HG02623 (cell line): ENCODE data around the gene TAS2R43.
"Not testable (repeated sequence)": the region's sequence is repeated elsewhere in the genome, so short reads cannot be mapped to it uniquely, and the experiment has no call there.

Source experiments
- ATAC-seq: cut with Tn5 transposase; IDR thresholded peaks from one replicate; pipeline ENCODE4 v1.9.1; 2021; ENCODE audit warnings: moderate library complexity; ENCODE audit not compliant: unreplicated experiment

TAS2R43 gene, protein sequence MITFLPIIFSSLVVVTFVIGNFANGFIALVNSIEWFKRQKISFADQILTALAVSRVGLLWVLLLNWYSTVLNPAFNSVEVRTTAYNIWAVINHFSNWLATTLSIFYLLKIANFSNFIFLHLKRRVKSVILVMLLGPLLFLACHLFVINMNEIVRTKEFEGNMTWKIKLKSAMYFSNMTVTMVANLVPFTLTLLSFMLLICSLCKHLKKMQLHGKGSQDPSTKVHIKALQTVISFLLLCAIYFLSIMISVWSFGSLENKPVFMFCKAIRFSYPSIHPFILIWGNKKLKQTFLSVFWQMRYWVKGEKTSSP

DNA sequence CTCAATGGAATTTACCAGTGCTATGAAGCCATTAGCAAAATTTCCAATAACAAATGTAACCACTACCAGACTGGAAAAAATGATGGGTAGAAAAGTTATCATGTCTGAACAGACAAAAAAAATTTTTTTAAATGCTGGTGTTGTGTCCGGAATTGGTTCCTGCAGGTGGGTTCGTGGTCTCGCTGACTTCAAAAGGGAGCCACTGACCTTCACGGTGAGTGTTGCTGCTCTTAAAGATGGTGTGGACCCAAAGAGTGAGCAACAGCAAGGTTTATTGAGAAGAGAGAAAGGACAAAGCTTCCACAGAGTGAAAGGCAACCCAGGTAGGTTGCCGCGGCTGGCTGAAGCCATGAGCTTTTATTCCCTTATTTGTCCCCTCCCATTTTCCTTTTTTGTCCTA is at the start of gene TAS2R43:
Gene TAS2R43, minus strand, starts transcription at position 186 of the 400 bp plus-strand sequence. Its CDS starts 84 bp downstream, at position 102.
- no peak for ATAC-seq

GRCh38 chr12:11136075-11136474 is 44.0 kb upstream of the TAS2R43 start:
- ATAC-seq, result no peak

DNA sequence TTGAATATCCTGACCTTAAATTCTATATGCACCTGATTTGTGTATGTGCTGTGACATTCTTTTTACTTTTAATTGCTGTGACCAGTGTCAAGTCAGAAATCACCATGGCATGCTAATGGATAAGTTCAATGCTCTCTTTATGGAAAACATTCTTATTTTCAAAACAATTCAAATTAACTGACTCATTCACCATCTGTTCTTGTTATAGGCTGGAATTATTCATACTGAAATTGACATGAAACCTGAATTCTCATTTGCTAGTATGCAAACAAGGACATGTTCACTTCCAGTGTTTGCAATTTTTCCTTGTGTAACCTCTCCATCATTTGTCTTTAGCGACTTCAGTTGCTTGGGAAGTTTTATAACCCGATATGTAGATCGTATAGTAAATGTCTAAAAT is 42.2 kb upstream of the TAS2R43 start, which contains the start of gene TAS2R30:
Gene TAS2R30, minus strand, starts transcription at position 340 of the 400 bp plus-strand sequence. CDS start 400 bp downstream, outside the sequence.
- ATAC-seq, result no peak

DNA sequence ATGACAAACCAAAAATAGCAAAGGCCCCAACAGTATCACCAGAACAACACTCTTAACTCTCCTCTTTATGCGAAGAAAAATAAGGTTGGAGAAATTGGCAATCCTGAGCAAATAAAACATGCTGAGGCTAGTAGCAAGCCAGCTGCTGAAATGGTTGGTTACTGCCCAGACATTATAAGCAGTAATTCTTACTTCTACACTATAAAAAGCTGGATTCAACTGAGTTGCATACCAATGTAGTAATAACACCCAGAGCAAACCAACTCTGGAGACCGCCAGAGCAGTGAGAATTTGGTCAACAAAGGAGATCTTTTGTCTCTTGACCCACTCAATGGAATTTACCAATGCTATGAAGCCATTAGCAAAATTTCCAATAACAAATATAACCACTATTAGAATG is 41.7 kb upstream of the TAS2R43 start:
- no peak for ATAC-seq

- ATAC-seq, result no peak
These were observed 41.0 kb upstream of the TAS2R43 start for GRCh38 chr12:11133162-11133561.

DNA sequence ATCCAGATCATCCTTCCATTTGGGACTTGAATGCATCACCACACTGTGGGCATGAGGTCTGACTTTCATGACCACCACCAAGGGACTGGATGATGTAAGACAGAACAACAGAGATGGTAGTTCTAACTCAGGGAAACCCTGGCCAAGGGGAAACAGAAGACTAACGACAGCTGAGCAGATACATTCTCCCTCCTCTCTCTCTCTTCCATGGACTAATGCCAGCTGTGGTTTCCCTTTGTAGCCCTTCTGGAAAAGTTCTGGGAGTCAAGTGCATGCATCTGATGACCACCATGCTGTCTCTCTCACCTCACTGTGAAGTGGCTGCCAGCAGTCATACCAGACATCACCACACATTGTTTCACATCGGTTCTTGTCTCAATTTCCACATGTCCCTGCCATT is 38.9 kb upstream of the TAS2R43 start:
- no peak for ATAC-seq

GRCh38 chr12:11130382-11130781 is 38.3 kb upstream of the TAS2R43 start:
- ATAC-seq, result no peak

- not testable (repeated sequence) for ATAC-seq
These were observed 22.0 kb upstream of the TAS2R43 start for GRCh38 chr12:11114130-11114529.

DNA sequence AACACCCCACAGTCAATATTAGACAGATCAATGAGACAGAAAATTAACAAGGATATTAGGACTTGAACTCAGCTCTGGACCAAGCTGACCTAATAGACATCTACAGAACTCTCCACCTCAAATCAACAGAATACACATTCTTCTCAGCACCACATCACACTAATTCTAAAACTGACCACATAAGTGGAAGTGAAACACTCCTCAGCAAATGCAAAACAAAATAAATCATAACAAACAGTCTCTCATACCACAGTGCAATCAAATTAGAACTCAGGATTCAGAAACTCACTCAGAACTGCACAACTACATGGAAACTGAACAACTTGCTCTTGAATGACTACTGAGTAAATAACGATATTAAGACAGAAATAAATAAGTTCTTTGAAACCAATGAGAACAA is 19.1 kb upstream of the TAS2R43 start:
- ATAC-seq, result not testable (repeated sequence)

- no peak for ATAC-seq
These were observed 16.7 kb upstream of the TAS2R43 start for GRCh38 chr12:11108862-11109261.

GRCh38 chr12:11107719-11108118 is 15.6 kb upstream of the TAS2R43 start:
- ATAC-seq, result no peak

DNA sequence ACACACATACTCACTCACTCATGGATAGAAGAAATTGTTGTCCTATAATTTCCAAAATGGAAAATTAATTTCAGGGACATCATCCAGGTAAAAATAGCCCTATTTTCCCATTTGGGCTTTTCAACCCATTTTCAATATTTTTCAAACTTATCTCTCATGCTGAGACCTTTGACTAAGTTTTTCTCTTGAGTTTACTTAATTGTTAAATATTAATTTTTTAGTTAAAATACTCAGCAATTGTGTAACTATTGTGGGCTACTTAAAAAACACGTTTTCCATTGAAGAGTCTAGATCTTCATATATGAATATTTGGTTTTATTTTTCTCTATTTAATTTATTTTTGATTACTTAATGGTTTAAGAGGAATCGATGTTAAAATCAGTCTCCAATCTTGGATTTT is 14.2 kb upstream of the TAS2R43 start:
- ATAC-seq, result no peak

- ATAC-seq, result no peak
These were observed 13.4 kb upstream of the TAS2R43 start for GRCh38 chr12:11105546-11105945.

GRCh38 chr12:11094910-11095309 is 2.8 kb upstream of the TAS2R43 start:
- ATAC-seq, result not testable (repeated sequence)

GRCh38 chr12:11089246-11089645 is 2.9 kb downstream of the TAS2R43 start:
- no peak for ATAC-seq

DNA sequence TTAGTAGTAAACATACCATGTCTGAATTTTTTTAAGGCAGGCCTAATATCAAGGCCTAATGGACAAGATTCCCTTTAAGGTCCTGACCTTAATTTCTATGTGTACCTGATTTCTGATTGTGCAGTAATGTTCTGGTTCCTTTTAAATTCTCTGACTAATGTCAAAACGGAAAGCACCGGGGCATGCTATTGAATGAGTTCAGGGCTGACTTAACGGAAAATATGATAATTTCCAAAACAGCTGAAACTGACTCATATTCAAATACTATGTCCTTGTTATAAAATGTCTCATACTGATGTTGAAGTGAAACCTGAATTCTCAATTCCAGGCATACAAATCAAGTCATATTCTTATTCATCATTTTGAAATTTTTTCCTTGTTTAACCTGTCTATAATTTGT is 6.7 kb downstream of the TAS2R43 start:
- no peak for ATAC-seq

DNA sequence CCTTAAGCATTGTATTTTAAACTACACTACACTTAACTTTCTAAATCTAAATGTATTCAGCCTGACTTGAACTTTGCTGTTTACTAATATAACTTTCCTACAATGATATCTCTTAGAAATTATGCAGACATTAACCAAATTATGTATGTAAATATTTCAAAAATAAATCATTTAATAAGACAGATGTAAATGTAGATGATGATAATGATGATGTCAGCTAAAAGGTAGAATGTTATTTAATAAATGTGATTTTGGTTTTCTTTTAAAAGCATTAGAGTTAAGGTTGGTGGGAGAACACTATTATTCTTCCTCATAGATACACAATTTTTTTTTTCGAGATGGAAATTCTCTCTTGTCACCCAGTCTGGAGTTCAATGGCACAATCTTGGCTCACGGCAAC is 10.1 kb downstream of the TAS2R43 start:
- ATAC-seq, result no peak

DNA sequence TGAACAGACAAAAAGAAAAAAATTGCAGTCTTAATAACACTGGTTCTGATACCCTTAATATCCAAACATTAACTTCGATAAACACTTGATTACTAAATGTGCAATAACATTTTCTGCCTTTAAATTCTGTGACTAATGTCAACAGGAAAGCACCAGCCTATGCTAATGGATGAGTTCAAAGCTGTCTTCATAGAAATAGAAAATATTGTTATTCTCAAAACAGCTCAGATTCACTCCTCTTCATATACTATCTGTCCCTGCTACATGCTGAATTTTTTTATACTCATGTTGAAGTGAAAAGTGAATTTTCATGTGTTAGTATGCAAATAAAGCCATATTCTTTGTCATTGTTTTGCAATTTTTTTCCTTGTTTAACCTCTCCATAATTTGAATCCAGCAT is 13.9 kb downstream of the TAS2R43 start:
- no peak for ATAC-seq

- ATAC-seq, result no peak
These were observed 16.5 kb downstream of the TAS2R43 start for GRCh38 chr12:11075642-11076041.

GRCh38 chr12:11071414-11071813 is 20.7 kb downstream of the TAS2R43 start:
- ATAC-seq, result no peak

DNA sequence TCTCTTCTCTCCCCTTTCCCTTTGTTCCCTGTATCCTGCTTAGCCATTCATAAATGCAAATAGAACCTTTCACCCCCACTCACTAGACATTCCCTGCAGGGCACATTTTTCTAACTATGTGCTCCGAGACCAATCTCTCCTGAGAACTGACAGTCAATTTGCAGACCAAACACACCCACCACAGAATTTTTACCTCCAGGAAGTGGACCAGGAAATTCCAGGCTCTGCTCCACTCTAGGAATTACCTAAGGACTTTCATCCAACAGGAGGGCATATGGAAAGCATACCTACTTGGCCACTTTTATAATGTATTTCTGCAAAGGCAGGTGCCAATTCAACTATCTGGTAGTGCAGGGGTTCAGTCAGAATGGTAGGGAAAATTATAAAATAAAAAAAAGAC is 21.1 kb downstream of the TAS2R43 start:
- ATAC-seq, result no peak

DNA sequence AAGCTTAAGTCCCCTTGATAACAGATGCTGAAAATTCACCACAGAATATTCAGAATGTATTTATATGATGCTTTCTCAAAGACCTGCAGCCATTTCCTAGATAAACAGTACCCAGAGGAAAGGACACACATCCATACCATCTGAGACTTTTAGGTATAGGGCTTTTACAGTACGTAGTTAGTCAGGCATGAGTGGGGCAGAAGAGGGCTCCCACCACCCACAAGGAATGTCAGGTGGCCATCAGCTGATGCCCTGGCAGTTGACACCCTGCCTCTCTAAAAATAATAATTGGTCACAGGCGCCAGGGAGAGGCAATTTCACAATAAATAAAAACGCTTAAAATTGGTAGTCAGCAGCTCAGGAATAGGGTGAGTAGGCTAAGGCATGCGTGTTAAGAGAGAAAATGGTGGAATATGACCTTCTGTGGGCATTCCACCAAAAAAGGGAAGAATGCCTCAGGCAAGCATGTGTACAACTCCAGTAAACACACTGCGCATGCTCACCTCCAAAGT is 22.2 kb downstream of the TAS2R43 start:
- no peak for ATAC-seq

- ATAC-seq, result no peak
These were observed 24.6 kb downstream of the TAS2R43 start for GRCh38 chr12:11067514-11067913.
